ENCODE results near the gene TIGD3.

TIGD3 gene

GRCh38 chr11:65334696-65335295 is 19.8 kb upstream of the TIGD3 start:
- H3K27ac ChIP-seq = no peak overlapping the region
- H3K4me1 ChIP-seq = no peaks in the 10 kb centered on the region
- no peak for TF ChIP-seq CTCF (IDR thresholded peaks at IDR 0.05)

GRCh38 chr11:65338676-65339075 is 15.9 kb upstream of the TIGD3 start:
- Histone ChIP-seq H3K36me3 (ENCODE audit: control insufficient read depth, insufficient read depth, low read length) (no peaks in the 10 kb centered on the region), H3K79me2 (peaks cover 33% of the 10 kb centered on the region), H3K9me3 (ENCODE audit: control insufficient read depth, low read length) (no peaks in the 10 kb centered on the region), H3K9ac (no peak overlapping the region), H3K4me1 (no peaks in the 10 kb centered on the region), H3K4me2 (ENCODE audit: low read length) (no peak overlapping the region), H3K27ac (no peak overlapping the region), H3K4me3 (ENCODE audit: low read depth, low read length) (no peak overlapping the region), H3K27me3 (ENCODE audit: control insufficient read depth, insufficient read depth, low read length) (no peaks in the 10 kb centered on the region), H2AFZ (no peak overlapping the region)
- no peak for TF ChIP-seq CTCF (IDR thresholded peaks at IDR 0.05)

More at GRCh38 chr11:65334696-65335295, 19.8 kb upstream of the TIGD3 start:
- no peaks in the 10 kb centered on the region for H3K27me3 ChIP-seq (ENCODE audit: control insufficient read depth, insufficient read depth, low read length)
- H3K4me2 ChIP-seq (ENCODE audit: low read length) = peak overlapping the region; percentile 80
- peak overlapping the region; percentile 85 for H3K4me3 ChIP-seq (ENCODE audit: low read depth, low read length)
- H3K36me3 ChIP-seq (ENCODE audit: control insufficient read depth, insufficient read depth, low read length) = no peaks in the 10 kb centered on the region
- no peak overlapping the region for H3K9ac ChIP-seq
- no peak overlapping the region for H2AFZ ChIP-seq
- H3K9me3 ChIP-seq (ENCODE audit: control insufficient read depth, low read length) = no peaks in the 10 kb centered on the region
- peaks cover 32% of the 10 kb centered on the region for H3K79me2 ChIP-seq

GRCh38 chr11:65340226-65340625 is 14.3 kb upstream of the TIGD3 start:
- Histone ChIP-seq H3K4me2 (ENCODE audit: low read length) (no peak overlapping the region), H3K79me2 (peaks cover 19% of the 10 kb centered on the region), H3K4me3 (ENCODE audit: low read depth, low read length) (no peak overlapping the region), H3K4me1 (no peaks in the 10 kb centered on the region), H3K9me3 (ENCODE audit: control insufficient read depth, low read length) (no peaks in the 10 kb centered on the region), H3K27me3 (ENCODE audit: control insufficient read depth, insufficient read depth, low read length) (no peaks in the 10 kb centered on the region), H3K27ac (no peak overlapping the region), H2AFZ (no peak overlapping the region), H3K36me3 (ENCODE audit: control insufficient read depth, insufficient read depth, low read length) (no peaks in the 10 kb centered on the region), H3K9ac (no peak overlapping the region)
- TF ChIP-seq CTCF (IDR thresholded peaks at IDR 0.05) = no peak

GRCh38 chr11:65341856-65342255 is 12.7 kb upstream of the TIGD3 start:
- H3K27me3 ChIP-seq (ENCODE audit: control insufficient read depth, insufficient read depth, low read length) = no peaks in the 10 kb centered on the region
- no peak overlapping the region for H3K4me3 ChIP-seq (ENCODE audit: low read depth, low read length)
- H3K9me3 ChIP-seq (ENCODE audit: control insufficient read depth, low read length) = no peaks in the 10 kb centered on the region
- peaks cover 11% of the 10 kb centered on the region for H3K79me2 ChIP-seq
- no peak for TF ChIP-seq CTCF (IDR thresholded peaks at IDR 0.05)
- H3K36me3 ChIP-seq (ENCODE audit: control insufficient read depth, insufficient read depth, low read length) = no peaks in the 10 kb centered on the region
- no peak overlapping the region for H3K9ac ChIP-seq
- no peak overlapping the region for H3K27ac ChIP-seq
- H3K4me1 ChIP-seq = no peaks in the 10 kb centered on the region
- no peak overlapping the region for H3K4me2 ChIP-seq (ENCODE audit: low read length)
- no peak overlapping the region for H2AFZ ChIP-seq

- no peaks in the 10 kb centered on the region for H3K36me3 ChIP-seq (ENCODE audit: control insufficient read depth, insufficient read depth, low read length)
These were observed 3.0 kb upstream of the TIGD3 start for GRCh38 chr11:65351511-65351910.

More at GRCh38 chr11:65351511-65351910, 3.0 kb upstream of the TIGD3 start:
- Histone ChIP-seq H2AFZ (no peak overlapping the region), H3K9me3 (ENCODE audit: control insufficient read depth, low read length) (no peaks in the 10 kb centered on the region), H3K4me2 (ENCODE audit: low read length) (no peak overlapping the region), H3K4me1 (no peaks in the 10 kb centered on the region), H3K79me2 (no peaks in the 10 kb centered on the region), H3K27ac (no peak overlapping the region), H3K9ac (no peak overlapping the region), H3K4me3 (ENCODE audit: low read depth, low read length) (no peak overlapping the region), H3K27me3 (ENCODE audit: control insufficient read depth, insufficient read depth, low read length) (no peaks in the 10 kb centered on the region)
- no peak for TF ChIP-seq CTCF (IDR thresholded peaks at IDR 0.05)
